ENCODE data around the gene AEBP2.

The AEBP2 gene

DNA sequence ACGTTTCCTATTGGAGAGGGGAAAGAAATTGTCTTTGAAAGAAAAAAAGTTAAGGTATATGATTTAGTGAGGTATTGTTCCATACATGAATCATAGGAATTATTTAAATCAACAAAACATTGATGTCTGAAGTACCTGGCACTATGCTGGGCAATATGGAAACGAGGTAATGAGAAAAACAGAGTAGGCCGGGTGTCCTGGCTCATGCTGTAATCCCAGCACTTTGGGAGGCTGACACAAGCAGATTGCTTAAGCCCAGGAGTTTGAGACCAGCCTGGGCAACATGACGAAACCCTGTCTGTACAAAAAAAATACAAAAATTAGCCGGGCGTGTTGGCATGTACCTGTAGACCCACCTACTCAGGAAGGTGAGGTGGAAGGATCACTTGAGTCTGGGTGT is 45.9 kb downstream of the AEBP2 start:
- Histone ChIP-seq H3K79me2 (ENCODE audit: insufficient read depth, low read length) (peaks cover 60% of the 10 kb centered on the region), H3F3A (ENCODE audit: insufficient read depth, low read length) (no peaks in the 10 kb centered on the region; the same call in 1 of the 2 replicates), H3K27me3 (ENCODE audit: insufficient read depth, low read length) (no peaks in the 10 kb centered on the region), H3K4me1 (ENCODE audit: insufficient read depth, low read length, severe bottlenecking) (peaks cover 9% of the 10 kb centered on the region), H3K9me2 (ENCODE audit: low read depth, low read length) (no peaks in the 10 kb centered on the region), H3K4me3 (ENCODE audit: low read depth, low read length, poor library complexity, severe bottlenecking) (no peak overlapping the region), H2AFZ (ENCODE audit: low read length) (no peak overlapping the region), H3K36me3 (ENCODE audit: insufficient read depth, low read length) (peaks cover 75% of the 10 kb centered on the region), H3K9ac (ENCODE audit: low read length) (no peak overlapping the region), H3K9me3 (ENCODE audit: low read length) (no peaks in the 10 kb centered on the region), H3K4me2 (ENCODE audit: low read length) (no peak overlapping the region), H3K27ac (ENCODE audit: low read depth, low read length, poor library complexity, severe bottlenecking) (no peak overlapping the region), H4K20me1 (ENCODE audit: insufficient read depth, low read length) (no peaks in the 10 kb centered on the region)
- no peak for TF ChIP-seq EZH2 (IDR thresholded peaks at IDR 0.05; ENCODE audit: borderline replicate concordance, low read length)
- TF ChIP-seq, protein P1, sequence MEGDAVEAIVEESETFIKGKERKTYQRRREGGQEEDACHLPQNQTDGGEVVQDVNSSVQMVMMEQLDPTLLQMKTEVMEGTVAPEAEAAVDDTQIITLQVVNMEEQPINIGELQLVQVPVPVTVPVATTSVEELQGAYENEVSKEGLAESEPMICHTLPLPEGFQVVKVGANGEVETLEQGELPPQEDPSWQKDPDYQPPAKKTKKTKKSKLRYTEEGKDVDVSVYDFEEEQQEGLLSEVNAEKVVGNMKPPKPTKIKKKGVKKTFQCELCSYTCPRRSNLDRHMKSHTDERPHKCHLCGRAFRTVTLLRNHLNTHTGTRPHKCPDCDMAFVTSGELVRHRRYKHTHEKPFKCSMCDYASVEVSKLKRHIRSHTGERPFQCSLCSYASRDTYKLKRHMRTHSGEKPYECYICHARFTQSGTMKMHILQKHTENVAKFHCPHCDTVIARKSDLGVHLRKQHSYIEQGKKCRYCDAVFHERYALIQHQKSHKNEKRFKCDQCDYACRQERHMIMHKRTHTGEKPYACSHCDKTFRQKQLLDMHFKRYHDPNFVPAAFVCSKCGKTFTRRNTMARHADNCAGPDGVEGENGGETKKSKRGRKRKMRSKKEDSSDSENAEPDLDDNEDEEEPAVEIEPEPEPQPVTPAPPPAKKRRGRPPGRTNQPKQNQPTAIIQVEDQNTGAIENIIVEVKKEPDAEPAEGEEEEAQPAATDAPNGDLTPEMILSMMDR (IDR thresholded peaks at IDR 0.05; ENCODE audit: low read length): no peak

DNA sequence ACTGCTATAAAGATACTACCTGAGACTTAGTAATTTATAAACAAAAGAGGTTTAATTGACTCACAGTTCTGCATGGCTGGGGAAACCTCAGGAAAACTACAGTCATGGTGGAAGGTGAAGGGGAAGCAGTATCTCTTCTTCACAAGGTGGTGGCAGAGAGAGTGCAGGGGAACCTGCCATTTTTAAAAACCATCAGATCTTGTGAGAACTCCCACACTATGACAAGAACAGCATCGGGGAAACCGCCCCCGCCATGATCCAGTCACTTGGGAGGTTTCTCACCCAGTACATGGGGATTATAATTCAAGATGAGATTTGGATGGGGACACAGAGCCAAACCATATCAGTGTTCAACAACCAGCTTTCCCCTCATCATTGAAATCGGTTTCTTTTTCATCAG is 49.9 kb downstream of the AEBP2 start:
- Histone ChIP-seq H3K9me2 (ENCODE audit: low read depth, low read length) (no peaks in the 10 kb centered on the region), H3K79me2 (ENCODE audit: insufficient read depth, low read length) (peaks cover 40% of the 10 kb centered on the region), H3K9me3 (ENCODE audit: low read length) (no peaks in the 10 kb centered on the region), H2AFZ (ENCODE audit: low read length) (no peak overlapping the region), H3K27ac (ENCODE audit: low read depth, low read length, poor library complexity, severe bottlenecking) (no peak overlapping the region), H3K4me1 (ENCODE audit: insufficient read depth, low read length, severe bottlenecking) (no peaks in the 10 kb centered on the region), H3K4me2 (ENCODE audit: low read length) (no peak overlapping the region), H3K9ac (ENCODE audit: low read length) (no peak overlapping the region), H3K27me3 (ENCODE audit: insufficient read depth, low read length) (no peaks in the 10 kb centered on the region), H3K4me3 (ENCODE audit: low read depth, low read length, poor library complexity, severe bottlenecking) (no peak overlapping the region), H3K36me3 (ENCODE audit: insufficient read depth, low read length) (peaks cover 62% of the 10 kb centered on the region), H4K20me1 (ENCODE audit: insufficient read depth, low read length) (no peaks in the 10 kb centered on the region), H3F3A (ENCODE audit: insufficient read depth, low read length) (no peaks in the 10 kb centered on the region)
- TF ChIP-seq, protein P1 (IDR thresholded peaks at IDR 0.05; ENCODE audit: low read length): no peak
- TF ChIP-seq EZH2 (IDR thresholded peaks at IDR 0.05; ENCODE audit: borderline replicate concordance, low read length): no peak

DNA sequence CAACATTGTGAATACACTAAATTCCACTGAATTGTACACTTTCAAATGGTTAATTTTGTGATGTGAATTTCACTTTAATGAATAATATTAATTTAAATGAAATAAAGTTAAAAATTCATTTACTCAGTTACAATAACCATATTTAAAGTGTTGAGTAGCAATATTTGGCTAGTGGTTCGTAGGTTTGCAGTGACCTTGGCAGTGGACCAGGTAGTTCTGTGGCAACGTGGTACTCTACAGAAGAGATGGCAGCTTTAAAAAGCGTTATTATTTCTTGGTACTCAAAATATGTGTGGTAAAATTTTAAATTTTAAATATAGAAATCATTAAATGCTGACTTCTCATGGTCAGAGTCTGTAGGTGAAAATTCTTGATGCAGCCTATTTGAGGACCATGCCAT is 51.6 kb downstream of the AEBP2 start:
- Histone ChIP-seq H2AFZ (ENCODE audit: low read length) (no peak overlapping the region), H3K4me2 (ENCODE audit: low read length) (no peak overlapping the region), H3K79me2 (ENCODE audit: insufficient read depth, low read length) (peaks cover 34% of the 10 kb centered on the region), H3K27ac (ENCODE audit: low read depth, low read length, poor library complexity, severe bottlenecking) (no peak overlapping the region), H3K4me1 (ENCODE audit: insufficient read depth, low read length, severe bottlenecking) (no peaks in the 10 kb centered on the region), H3K9me2 (ENCODE audit: low read depth, low read length) (no peaks in the 10 kb centered on the region), H3K4me3 (ENCODE audit: low read depth, low read length, poor library complexity, severe bottlenecking) (no peak overlapping the region), H3K9me3 (ENCODE audit: low read length) (no peaks in the 10 kb centered on the region), H3K27me3 (ENCODE audit: insufficient read depth, low read length) (no peaks in the 10 kb centered on the region), H3K9ac (ENCODE audit: low read length) (no peak overlapping the region), H3K36me3 (ENCODE audit: insufficient read depth, low read length) (peaks cover 69% of the 10 kb centered on the region), H3F3A (ENCODE audit: insufficient read depth, low read length) (no peaks in the 10 kb centered on the region), H4K20me1 (ENCODE audit: insufficient read depth, low read length) (no peaks in the 10 kb centered on the region)
- TF ChIP-seq EZH2 (IDR thresholded peaks at IDR 0.05; ENCODE audit: borderline replicate concordance, low read length): no peak
- TF ChIP-seq, protein P1 (IDR thresholded peaks at IDR 0.05; ENCODE audit: low read length): no peak
